Stimulated activated CD4-positive, alpha-beta T cell treated with anti-CD3 and anti-CD28 coated beads, Interleukin-1b, Interleukin-23, amount 100 ng/mL, for 48 hours (primary cell): ENCODE measurements around the gene CCDC6.
A peak's percentile ranks its signal among the peaks of the same experiment; 100 is the strongest.
"Not testable (repeated sequence)": the region's sequence is repeated elsewhere in the genome, so short reads cannot be mapped to it uniquely, and the experiment has no call there.

Experiments used
- DNase-seq: peaks from one replicate; pipeline ENCODE4 v3.0.0-alpha.2; 2020

The CCDC6 gene

DNA sequence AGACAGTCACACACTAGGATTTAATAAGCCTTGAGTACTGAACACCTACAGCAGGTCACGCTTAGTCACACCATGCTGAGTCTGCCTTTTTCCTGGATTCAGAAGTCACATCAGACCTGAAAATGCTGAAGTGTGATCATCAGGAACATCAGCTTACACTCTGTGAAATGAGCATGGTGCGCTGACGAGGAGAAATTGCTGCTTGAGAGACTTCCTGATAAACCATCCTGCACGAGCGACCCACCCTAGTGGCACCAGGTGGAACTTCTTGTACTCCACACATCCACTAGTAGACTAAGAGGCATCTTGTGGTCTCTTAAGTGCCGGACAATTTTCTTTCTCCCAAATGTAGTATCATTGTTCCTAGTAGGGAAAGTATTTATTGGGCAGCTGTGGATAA is 101.3 kb downstream of the CCDC6 start:
- peak; percentile 24 for DNase-seq

- DNase-seq: no peak
These were observed 102.1 kb downstream of the CCDC6 start for GRCh38 chr10:59804220-59804619.

DNA sequence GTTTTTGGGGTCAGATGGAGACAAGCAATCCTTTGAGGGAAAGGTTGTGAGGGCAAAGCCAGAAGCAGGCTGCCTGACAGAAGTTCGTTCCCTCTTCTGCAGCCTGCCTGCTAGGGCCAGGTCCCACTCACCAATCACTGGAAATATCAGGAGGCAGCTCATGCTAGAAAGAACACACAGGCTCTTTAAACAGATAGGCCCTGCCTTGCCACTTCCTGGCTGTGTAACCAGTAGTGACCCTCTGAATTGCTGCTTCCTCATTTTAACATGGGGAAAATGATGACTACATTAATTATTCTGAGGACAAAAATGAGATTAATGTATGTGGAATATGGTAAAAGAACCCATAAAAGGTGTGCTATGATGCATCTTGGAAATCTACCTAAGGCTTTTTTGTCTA is 102.6 kb downstream of the CCDC6 start:
- DNase-seq: no peak

GRCh38 chr10:59801171-59801570 is 105.2 kb downstream of the CCDC6 start:
- DNase-seq: no peak

DNA sequence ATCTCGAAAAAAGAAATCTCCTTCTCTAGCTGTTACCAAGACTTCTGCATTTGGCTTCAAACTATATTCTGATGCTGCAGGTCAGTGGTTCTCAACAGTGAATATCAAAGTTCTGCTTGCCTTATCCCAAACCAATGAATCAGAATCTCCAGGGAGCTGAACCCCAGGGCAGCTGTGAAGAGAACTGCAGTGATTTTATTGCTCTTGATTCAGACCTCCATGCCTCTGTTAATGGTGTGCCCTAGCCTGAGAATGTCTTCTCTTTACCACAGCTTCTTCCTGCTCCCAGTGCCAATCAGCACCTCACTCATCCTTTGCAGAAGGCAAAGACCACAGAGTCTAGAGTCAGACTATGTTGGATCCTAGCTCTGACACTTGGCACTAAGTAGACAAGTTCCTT is 106.9 kb downstream of the CCDC6 start:
- no peak for DNase-seq

- no peak for DNase-seq
These were observed 112.4 kb downstream of the CCDC6 start for GRCh38 chr10:59793919-59794318.

- DNase-seq: no peak
These were observed 113.5 kb downstream of the CCDC6 start for GRCh38 chr10:59792812-59793211.

DNA sequence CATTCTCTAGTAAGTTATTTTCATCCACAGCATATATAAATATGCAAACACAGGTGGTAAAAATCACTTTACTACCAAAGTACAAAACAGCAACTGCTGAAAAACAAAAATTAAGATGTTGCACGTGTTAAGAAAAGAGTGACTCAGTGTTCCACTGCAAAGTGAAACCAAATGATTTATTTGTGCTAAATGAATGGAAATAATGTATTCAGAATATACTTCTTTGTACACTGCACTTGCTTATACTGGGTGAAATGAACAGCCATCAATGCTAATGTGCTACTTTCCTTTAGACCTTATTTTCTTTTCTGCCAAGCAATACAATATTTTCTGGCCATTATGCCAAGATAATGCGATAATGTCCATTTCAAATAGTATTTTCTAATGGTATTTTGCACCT is 114.8 kb downstream of the CCDC6 start:
- DNase-seq: no peak

DNA sequence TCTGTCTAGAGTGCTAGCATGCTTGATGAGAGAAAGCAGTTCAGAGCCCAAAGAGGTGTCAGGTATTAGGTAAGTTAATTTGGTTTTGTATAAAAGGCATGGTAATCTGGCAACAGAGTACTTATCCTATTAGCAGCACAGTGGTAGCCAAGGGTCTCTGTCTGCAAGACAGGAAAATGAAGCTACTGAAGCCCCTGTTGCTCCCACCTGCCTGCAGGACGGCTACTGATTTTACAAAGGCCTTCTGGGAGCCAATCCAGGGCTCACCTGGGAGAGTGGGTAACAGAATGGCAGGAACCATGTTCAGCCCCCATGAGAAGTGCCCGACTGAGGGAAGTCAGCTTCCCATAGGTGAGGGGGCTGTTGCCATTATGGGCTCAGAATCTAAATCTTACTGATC is 116.3 kb downstream of the CCDC6 start:
- DNase-seq: not testable (repeated sequence)

DNA sequence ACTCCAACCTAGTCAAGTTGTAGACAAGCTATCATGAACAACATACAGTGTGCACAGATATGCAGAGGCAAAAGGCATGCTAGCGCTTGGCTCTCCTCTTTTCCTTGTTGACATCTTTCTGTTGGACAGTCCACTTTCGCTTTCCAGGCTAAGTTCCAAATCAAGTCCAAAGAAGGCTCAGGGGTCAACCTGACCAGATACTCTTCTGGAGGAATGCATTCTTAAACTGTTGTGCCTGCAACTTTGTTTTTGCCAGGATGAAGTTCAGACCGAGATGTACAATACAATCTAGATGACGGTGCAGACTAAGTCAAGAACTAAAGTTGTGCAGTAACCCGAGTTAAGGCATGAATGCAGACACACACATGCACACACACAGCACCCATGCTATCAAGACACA is 117.4 kb downstream of the CCDC6 start:
- DNase-seq: not testable (repeated sequence)

DNA sequence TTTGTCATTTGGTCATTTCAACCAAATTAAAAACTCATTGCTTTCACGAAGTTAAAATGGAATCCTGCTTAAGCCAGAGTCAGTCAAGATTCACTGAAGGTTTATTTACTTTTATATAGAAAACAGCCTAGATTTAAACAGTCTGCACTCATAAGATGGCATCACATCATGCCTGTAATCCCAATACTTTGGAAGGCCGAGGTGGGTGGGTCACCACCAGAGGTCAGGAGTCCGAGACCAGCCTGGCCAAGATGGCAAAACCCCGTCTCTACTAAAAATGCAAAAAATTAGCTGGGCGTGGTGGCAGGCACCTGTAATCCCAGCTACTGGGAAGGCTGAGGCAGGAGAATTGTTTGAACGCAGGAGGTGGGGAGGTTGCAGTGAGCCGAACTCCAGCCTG is 119.3 kb downstream of the CCDC6 start:
- DNase-seq: not testable (repeated sequence)

DNA sequence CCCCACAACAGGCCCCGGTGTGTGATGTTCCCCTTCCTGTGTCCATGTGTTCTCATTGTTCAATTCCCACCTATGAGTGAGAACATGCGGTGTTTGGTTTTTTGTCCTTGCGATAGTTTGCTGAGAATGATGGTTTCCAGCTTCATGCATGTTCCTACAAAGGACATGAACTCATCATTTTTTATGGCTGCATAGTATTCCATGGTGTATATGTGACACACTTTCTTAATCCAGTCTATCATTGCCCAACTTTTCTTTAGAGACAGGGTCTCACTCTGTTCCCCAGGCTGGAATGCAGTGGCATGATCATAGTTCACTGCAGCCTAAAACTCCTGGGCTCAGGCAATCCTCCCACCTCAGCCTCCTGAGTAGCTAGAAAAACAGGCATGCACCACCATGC is 120.9 kb downstream of the CCDC6 start:
- DNase-seq: not testable (repeated sequence)

DNA sequence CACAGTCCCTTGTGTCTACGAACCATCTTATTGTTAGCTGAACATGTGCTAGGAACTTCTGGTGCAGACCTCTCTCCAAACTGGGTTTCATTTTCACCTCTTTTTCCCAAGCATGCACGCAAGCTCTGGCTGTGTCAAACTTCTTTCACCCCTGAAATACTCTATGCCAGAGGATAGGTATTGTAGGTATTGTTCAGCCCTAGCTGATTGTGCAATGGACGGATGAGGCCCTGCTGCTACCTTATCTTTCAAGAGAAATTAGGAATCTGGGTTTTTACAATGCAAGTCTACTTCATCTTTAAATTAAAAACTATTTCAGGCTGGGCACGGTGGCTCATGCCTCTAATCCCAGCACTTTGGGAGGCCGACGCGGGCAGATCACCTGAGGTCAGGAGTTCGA is 124.8 kb downstream of the CCDC6 start:
- DNase-seq: no peak

DNA sequence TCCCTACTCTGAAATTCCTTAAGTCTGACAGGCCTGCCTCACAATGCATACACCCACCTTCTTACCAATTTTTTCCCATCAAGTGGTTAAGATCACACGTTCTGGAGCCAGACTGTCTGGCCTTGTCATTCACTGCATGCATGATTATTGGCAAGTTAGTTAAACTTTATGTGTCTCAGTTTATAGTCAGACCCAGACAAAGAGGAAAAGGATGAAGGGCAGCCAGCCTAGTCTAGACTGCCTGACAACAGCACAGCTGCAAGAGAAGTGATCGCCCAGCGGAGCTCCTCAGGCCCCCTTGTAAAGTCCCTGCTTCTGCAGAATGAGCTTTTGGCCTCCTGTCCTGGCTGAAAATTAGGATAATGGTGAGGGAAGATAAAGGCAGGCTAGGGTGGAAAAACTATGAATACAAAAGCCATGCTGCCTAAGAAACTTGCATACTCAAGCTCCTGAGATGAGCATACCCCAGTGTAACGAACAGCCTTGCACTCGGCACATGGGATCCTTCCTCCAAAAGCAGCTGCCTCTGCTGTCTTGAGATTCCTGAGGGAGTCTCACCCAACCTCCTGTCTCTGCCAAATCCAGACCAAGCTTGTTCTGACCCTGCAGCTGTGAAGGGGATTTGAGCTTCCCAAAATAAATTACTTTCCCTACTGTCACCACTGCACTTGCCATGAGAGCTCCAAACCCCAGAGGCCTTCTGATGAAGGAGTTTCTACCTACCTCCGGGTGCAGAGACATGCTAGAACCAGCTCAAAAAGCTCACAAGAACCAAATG is 126.4 kb downstream of the CCDC6 start:
- DNase-seq: no peak

DNA sequence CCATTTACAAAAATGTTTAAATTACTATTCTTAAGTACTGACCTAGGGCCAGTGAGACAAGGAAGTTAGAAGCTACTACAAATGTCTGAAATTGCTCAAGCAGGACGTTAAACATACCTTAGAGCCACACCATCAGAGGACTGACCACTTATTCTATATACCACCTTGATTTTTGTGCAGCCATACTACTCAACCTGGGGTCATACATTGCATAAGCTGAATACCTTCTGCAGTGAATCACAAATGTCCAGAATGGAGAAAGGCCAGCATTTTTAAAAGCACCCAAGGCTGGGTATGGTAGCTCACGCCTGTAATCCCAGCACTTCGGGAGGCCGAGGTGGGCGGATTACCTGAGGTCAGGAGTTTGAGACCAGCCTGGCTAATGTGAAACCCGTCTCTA is 131.9 kb downstream of the CCDC6 start:
- DNase-seq: no peak

DNA sequence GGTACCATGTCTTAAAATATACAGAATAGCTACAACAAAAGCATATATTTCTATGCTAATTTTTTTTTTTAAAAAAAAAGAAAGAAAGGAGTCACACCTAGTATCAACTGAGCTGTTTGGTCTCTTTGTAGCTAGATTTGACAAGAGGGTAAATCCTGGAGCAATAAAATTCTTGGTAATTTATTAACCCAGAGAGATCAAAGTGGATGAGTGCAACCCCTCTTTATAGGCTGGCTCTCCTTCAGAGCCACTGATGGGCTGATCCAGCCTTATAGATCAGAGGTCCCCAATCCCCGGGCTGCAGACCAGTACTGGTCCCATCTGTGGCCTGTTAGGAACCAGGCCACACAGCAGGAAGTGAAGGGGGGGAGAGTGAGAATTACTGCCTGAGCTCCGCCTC is 133.3 kb downstream of the CCDC6 start:
- no peak for DNase-seq

DNA sequence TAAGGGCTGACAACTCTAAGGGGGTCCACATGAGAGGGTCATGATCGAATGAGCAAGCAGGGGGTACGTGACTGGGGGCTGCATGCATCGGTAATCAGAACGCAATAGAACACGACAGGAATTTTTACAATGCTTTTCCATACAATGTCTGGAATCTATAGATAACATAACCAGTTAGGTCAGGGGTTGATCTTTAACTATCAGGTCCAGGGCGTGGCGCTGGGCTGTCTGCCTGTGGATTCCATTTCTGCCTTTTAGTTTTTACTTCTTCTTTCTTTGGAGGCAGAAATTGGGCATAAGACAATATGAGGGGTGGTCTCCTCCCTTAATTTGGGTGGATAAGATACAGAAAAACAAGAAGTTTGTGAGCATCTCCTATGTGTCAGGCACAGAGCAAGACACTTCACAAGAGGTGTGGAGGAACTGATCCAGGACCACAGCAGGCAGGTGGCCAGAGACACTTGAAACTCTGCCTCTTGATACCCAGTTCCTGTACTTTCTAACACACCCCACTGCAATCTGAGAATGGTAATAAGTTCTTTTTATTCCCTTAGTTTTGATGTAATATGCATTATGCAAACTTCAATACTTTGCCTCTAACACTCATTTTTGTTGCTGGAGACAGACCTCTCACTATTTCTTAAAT is 135.1 kb downstream of the CCDC6 start:
- DNase-seq: no peak

- DNase-seq: no peak
These were observed 135.7 kb downstream of the CCDC6 start for GRCh38 chr10:59770689-59771088.

DNA sequence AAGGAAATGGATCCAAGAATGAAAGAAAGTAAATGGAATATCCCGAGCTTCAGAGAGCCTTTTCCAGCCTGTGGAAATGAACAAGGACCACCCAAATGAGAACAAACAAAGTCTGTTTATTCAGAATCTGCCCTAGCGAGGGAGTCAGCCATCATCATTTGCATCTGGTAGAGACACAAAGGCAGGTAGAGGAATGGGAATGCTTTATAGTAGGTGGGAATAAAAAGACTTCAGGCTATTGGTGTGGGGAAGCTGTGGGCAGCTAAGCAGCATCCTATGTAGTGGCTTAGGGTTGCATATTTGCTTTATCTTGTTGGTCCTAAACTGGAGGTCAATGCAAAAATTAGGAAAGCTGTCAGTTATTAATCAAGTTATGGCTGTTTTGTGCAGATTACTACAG is 143.9 kb downstream of the CCDC6 start:
- no peak for DNase-seq

DNA sequence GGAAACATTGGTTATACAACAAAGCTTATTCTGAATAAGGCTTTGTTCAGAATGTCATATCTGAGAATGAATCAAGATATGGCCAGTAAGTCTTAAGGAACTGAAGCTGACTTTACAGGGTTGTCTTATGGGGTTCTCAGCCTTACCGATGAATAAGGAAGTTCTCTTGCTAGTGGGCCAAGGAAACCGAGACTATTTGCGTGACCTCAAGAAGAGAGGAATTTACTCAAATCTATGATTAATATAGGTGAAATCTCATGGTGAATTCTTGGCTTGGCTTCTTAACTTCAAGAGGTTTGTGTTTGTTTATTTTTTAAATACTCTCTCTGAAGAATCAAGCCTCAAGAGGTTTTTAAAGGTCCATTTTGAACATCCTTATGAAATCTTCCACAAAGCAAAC is 148.4 kb downstream of the CCDC6 start:
- DNase-seq: no peak

DNA sequence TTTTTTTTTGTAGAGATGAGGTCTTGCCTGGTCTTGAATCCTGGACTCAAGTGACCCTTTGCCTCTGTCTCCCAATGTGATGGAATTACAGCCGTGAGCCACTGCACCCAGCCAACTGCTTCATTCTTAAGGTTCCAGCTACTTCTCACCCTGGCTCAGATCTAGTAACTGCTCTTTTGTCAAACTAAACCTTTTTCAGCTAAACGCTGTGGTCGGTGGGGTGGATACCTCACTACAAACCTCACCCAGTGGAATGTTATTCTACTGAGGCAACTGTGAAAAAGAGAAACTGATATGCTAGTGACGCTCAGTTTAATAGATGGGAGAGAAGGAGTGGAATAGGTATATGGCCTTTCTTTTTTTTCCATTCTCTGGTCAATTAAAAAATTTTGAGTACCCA is 151.4 kb downstream of the CCDC6 start:
- no peak for DNase-seq

DNA sequence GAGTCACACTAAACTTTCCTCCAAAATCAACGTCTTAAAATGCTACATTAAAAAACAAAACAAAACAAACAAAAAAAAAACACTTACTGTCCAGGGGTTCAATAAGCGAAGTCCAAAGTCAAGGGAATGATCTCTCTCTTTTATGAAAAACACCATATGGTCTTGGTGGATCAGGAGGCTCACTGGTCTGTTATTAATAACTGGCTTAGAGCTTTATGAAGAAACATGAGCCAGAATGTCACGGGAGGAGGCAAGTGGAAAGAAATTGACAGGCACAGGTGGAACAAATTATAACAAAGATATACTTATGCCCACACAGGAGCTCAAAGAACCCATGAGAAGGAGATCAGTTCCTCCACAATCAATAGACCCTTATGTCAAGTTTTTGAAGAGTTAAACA is 153.1 kb downstream of the CCDC6 start, which contains the start of gene MRLN:
Gene MRLN (minus strand): TSS at position 189 of the 400 bp plus-strand sequence.
- no peak for DNase-seq

DNA sequence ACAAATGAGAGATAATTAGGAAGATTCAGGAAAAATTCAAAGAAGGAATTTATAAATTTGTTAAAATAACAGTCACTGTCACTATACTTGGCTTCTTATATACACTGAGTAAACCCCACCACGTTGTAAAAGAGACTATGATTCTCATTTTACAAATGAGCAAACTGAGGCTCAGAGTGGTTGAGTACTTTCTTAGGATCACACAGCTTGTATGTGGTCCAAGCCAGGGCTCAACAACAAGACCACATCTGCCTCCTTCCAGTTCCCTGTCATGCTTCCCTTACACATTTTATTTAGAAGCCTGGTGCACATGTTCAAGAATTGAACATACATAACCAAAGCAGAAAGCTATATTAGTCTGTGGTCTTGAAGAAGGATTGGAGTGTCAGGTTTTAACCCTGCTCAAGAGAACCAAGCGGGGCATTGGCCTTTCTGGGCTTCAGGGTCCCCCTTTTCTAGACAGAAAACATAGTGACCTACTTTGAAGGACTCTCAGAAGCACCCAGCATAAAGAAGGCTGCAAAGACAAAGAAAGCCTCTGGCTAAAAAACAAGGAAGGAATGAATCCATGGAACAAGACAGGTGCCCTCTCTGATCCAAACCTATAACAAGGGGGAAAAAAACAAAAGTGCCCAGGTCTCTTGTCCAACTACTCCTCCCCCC is 153.9 kb downstream of the CCDC6 start:
- no peak for DNase-seq
